Hematopoietic multipotent progenitor cell treated with erythropoietin and hydrocortisone succinate and interleukin-3 and kit ligand, for 4 days (in vitro differentiated cells): ENCODE results near the gene VKORC1L1.
"Not testable (repeated sequence)": the region's sequence is repeated elsewhere in the genome, so short reads cannot be mapped to it uniquely, and the experiment has no call there.

Experiments
- DNase-seq: peaks from one replicate; pipeline ENCODE4 v3.0.0-alpha.2; 2015

The VKORC1L1 gene

GRCh38 chr7:65979583-65980477 is 107.0 kb downstream of the VKORC1L1 start:
- no peak for DNase-seq

GRCh38 chr7:65980478-65981250 is 107.8 kb downstream of the VKORC1L1 start:
- peak; percentile 90 for DNase-seq

- peak; percentile 97 for DNase-seq
Measured at GRCh38 chr7:65981965-65982792, 109.3 kb downstream of the VKORC1L1 start, which contains the start of gene GUSB. GUSB (minus strand) TSS chr7:65982213; CDS start chr7:65982183, 30 bp downstream.

- DNase-seq: no peak
Measured at GRCh38 chr7:65983965-65984658, 111.2 kb downstream of the VKORC1L1 start.

- DNase-seq: peak; percentile 31
Measured at GRCh38 chr7:65988084-65988483, 115.2 kb downstream of the VKORC1L1 start.

- not testable (repeated sequence) for DNase-seq
Measured at GRCh38 chr7:65988503-65988902, 115.6 kb downstream of the VKORC1L1 start.

- DNase-seq: no peak
Measured at GRCh38 chr7:65989694-65990080, 116.8 kb downstream of the VKORC1L1 start.

- DNase-seq: not testable (repeated sequence)
Measured at GRCh38 chr7:65991829-65992228, 119.0 kb downstream of the VKORC1L1 start.

- DNase-seq: no peak
Measured at GRCh38 chr7:65992526-65992925, 119.7 kb downstream of the VKORC1L1 start.

- DNase-seq: not testable (repeated sequence)
Measured at GRCh38 chr7:65994984-65995383, 122.1 kb downstream of the VKORC1L1 start.

GRCh38 chr7:66000823-66001417 is 128.0 kb downstream of the VKORC1L1 start:
- DNase-seq: not testable (repeated sequence)

GRCh38 chr7:66005115-66005671 is 132.3 kb downstream of the VKORC1L1 start:
- DNase-seq: not testable (repeated sequence)

GRCh38 chr7:66007232-66007631 is 134.4 kb downstream of the VKORC1L1 start:
- no peak for DNase-seq
